SK-N-SH (cell line): Measurements from ENCODE around the gene BCL2L15. TPM values are rescaled to one million over a fixed set of nuclear protein-coding genes. Genes with fewer than 3 reads are reported as not detected.
A peak's percentile ranks its signal among the peaks of the same experiment; 100 is the strongest.

Experiments
- CTCF ChIA-PET: fragments of 300-600, 350-600 bp; formaldehyde crosslinking; extraction: SDS; loops from one replicate; lab custom pipeline; 2021; lab: Yijun Ruan, JAX
- POLR2A ChIA-PET: fragments of 350-600 bp; sonication (Branson Sonifier 250); formaldehyde crosslinking; extraction: SDS; loops from one replicate; lab custom pipeline; 2020; ENCODE audit warnings: antibody characterized with exemption, inconsistent platforms; lab: Yijun Ruan, JAX
- DNase-seq: peaks from one replicate; pipeline ENCODE4 v3.0.0; 2012
- H2AFZ ChIP-seq: fragments of 200-600 bp; sonication (generic); 2 replicates; pipeline ENCODE4 v1.8.1; 2016; ENCODE audit warnings: antibody characterized with exemption, mild to moderate bottlenecking, low read depth
- H3F3A ChIP-seq: fragments of 200-600 bp; sonication (generic); replicated peaks from 2 replicates; pipeline ENCODE3; 2016; ENCODE audit warnings: antibody characterized with exemption, mild to moderate bottlenecking; ENCODE audit not compliant: insufficient read depth
- H3K27ac ChIP-seq, 2 experiments: fragments of 200-500 bp in 1 of 2; fragments of 200-600 bp in 1 of 2; sonication (Bioruptor generic) in 1 of 2; sonication (generic), shearing (Covaris generic) in 1 of 2; 2 replicates each; pipeline versions ENCODE4 v1.5.1 to v1.6.1; 2014 to 2016; ENCODE audit warnings: low read depth in 2 of 2, inconsistent platforms in 1 of 2, low read length in 1 of 2, mild to moderate bottlenecking in 1 of 2, mixed read lengths in 1 of 2
- H3K27me3 ChIP-seq: fragments of 200-600 bp; sonication (generic), shearing (Covaris generic); 2 replicates; pipeline ENCODE4 v1.6.1; 2016; ENCODE audit warnings: mixed run types; ENCODE audit not compliant: insufficient read depth
- H3K36me3 ChIP-seq, 2 experiments: fragments of 200-500 bp in 1 of 2; fragments of 200-600 bp in 1 of 2; sonication (Bioruptor generic) in 1 of 2; sonication (generic) in 1 of 2; replicated peaks in 1 of 2; 2 replicates each; pipeline versions ENCODE3 to v1.5.1; 2014 to 2016; ENCODE audit warnings: low read length in 1 of 2, mild to moderate bottlenecking in 1 of 2; ENCODE audit not compliant: insufficient read depth in 2 of 2, control insufficient read depth in 1 of 2
- H3K4me1 ChIP-seq, 2 experiments: fragments of 200-500 bp in 1 of 2; fragments of 200-600 bp in 1 of 2; sonication (Bioruptor generic) in 1 of 2; sonication (generic), shearing (Covaris generic) in 1 of 2; 2 replicates each; pipeline versions ENCODE4 v1.5.1 to v1.6.1; 2014 to 2016; ENCODE audit warnings: low read depth in 1 of 2, low read length in 1 of 2, mixed run types in 1 of 2; ENCODE audit not compliant: insufficient read depth in 2 of 2, control insufficient read depth in 1 of 2
- H3K4me2 ChIP-seq: fragments of 200-600 bp; sonication (generic), shearing (Covaris generic); 2 replicates; pipeline ENCODE4 v1.6.1; 2017; ENCODE audit warnings: mixed run types
- H3K4me3 ChIP-seq, 2 experiments: fragments of 200-500 bp in 1 of 2; fragments of 200-600 bp in 1 of 2; sonication (Bioruptor generic) in 1 of 2; sonication (generic), shearing (Covaris generic) in 1 of 2; 2 replicates each; pipeline versions ENCODE4 v1.5.1 to v1.8.1; 2014 to 2016; ENCODE audit warnings: low read depth in 2 of 2, inconsistent platforms in 1 of 2, low read length in 1 of 2, mild to moderate bottlenecking in 1 of 2, mixed read lengths in 1 of 2, moderate library complexity in 1 of 2
- H3K79me2 ChIP-seq: fragments of 200-600 bp; sonication (generic); 2 replicates; pipeline ENCODE4 v1.8.1; 2017; ENCODE audit warnings: mild to moderate bottlenecking; ENCODE audit not compliant: insufficient read depth
- H3K9ac ChIP-seq: fragments of 200-600 bp; sonication (generic); 2 replicates; pipeline ENCODE4 v1.6.1; 2017; ENCODE audit warnings: mixed run types
- H3K9me2 ChIP-seq: fragments of 200-600 bp; sonication (generic); 2 replicates; pipeline ENCODE4 v1.6.1; 2017; ENCODE audit warnings: mixed run types
- H3K9me3 ChIP-seq: fragments of 200-600 bp; sonication (generic); 2 replicates; pipeline ENCODE4 v1.6.1; 2017; ENCODE audit warnings: mixed run types, mild to moderate bottlenecking, moderate library complexity
- H4K20me1 ChIP-seq: fragments of 200-600 bp; sonication (generic); 2 replicates; pipeline ENCODE4 v1.6.1; 2017; ENCODE audit warnings: mild to moderate bottlenecking, mixed run types; ENCODE audit not compliant: insufficient read depth
- CHD2 ChIP-seq: fragments of 150-350 bp; IDR thresholded peaks from 2 replicates; pipeline ENCODE4 v1.6.1; 2018; ENCODE audit warnings: low read length; ENCODE audit not compliant: partially characterized antibody
- EZH2phosphoT487 ChIP-seq: fragments of 200-600 bp; sonication (generic); IDR thresholded peaks from 2 replicates; pipeline ENCODE4 v1.6.1; 2017; ENCODE audit warnings: low read depth, mixed run types, mild to moderate bottlenecking, antibody characterized with exemption, moderate library complexity, borderline replicate concordance
- FOXJ3 ChIP-seq: sonication (generic); formaldehyde crosslinking; IDR thresholded peaks from 2 replicates; pipeline ENCODE4 v1.5.1; 2020; ENCODE audit warnings: mild to moderate bottlenecking, missing genetic modification reagents
- FOXM1 ChIP-seq: IDR thresholded peaks from 2 replicates; pipeline ENCODE4 v1.4.0; 2012; ENCODE audit warnings: low read depth, mild to moderate bottlenecking
- NRF1 ChIP-seq: IDR thresholded peaks from 2 replicates; pipeline ENCODE4 v1.6.1; 2012; ENCODE audit warnings: low read depth, mild to moderate bottlenecking, low read length
- RAD21 ChIP-seq: IDR thresholded peaks from 2 replicates; pipeline ENCODE4 v1.6.1; 2012; ENCODE audit warnings: mild to moderate bottlenecking, low read length
- RCOR1 ChIP-seq: fragments of 150-350 bp; IDR thresholded peaks from 2 replicates; pipeline ENCODE4 v1.6.1; 2017; ENCODE audit warnings: antibody characterized with exemption, low read length
- RFX5 ChIP-seq: IDR thresholded peaks from 2 replicates; pipeline ENCODE4 v1.6.1; 2012; ENCODE audit warnings: mild to moderate bottlenecking, improper control_type of control experiment, low read length
- RXRA ChIP-seq: IDR thresholded peaks from 2 replicates; pipeline ENCODE4 v1.4.0; 2012; ENCODE audit warnings: low read depth, mild to moderate bottlenecking, borderline replicate concordance
- SMC3 ChIP-seq: IDR thresholded peaks from 2 replicates; pipeline ENCODE4 v1.6.1; 2012; ENCODE audit warnings: low read depth, low read length, improper control_type of control experiment
- TCF12 ChIP-seq: IDR thresholded peaks from 2 replicates; pipeline ENCODE4 v1.4.0; 2012
- TEAD4 ChIP-seq: IDR thresholded peaks from 2 replicates; pipeline ENCODE4 v1.4.0; 2012; ENCODE audit warnings: mild to moderate bottlenecking, borderline replicate concordance; ENCODE audit not compliant: insufficient read depth
- YY1 ChIP-seq: IDR thresholded peaks from 2 replicates; pipeline ENCODE4 v1.4.0; 2012; ENCODE audit warnings: low read depth, mild to moderate bottlenecking
- WGBS: methylation state at CpG from one replicate; pipeline ENCODE4 v1.1.6; 2017; ENCODE audit warnings: low lambda C conversion rate; 5-methylcytosine and 5-hydroxymethylcytosine counted together
- polyA plus RNA-seq, 3 experiments: library from polyadenylated mRNA; depleted of rRNA; stranded (reverse); fragments of >200 nt; gene quantifications; 2 replicates each; pipeline ENCODE4 v1.2.3, GENCODE V29; 2012
- TF ChIP-seq, protein P1 (sequence below): IDR thresholded peaks from 2 replicates; pipeline ENCODE4 v1.6.1; 2012; ENCODE audit warnings: mild to moderate bottlenecking, low read depth, low read length, moderate library complexity
- TF ChIP-seq, protein P2 (sequence below): fragments of 150-350 bp; IDR thresholded peaks from 2 replicates; pipeline ENCODE4 v1.6.1; 2017; ENCODE audit warnings: antibody characterized with exemption, low read length, low read depth, borderline replicate concordance
- TF ChIP-seq, protein P3 (sequence below): IDR thresholded peaks from 2 replicates; pipeline ENCODE4; 2012
- TF ChIP-seq, protein P4 (sequence below): IDR thresholded peaks from 2 replicates; pipeline ENCODE4 v1.4.0; 2012; ENCODE audit warnings: low read depth, borderline replicate concordance
- TF ChIP-seq, protein P5 (sequence below): fragments of 200-600 bp; sonication (generic); IDR thresholded peaks from 2 replicates; pipeline ENCODE4 v1.6.1; 2017; ENCODE audit warnings: antibody characterized with exemption, mild to moderate bottlenecking, moderate library complexity
- TF ChIP-seq, protein P6 (sequence below): IDR thresholded peaks from 2 replicates; pipeline ENCODE4 v1.4.0; 2012; ENCODE audit warnings: low read depth, borderline replicate concordance
- TF ChIP-seq, protein P7 (sequence below): IDR thresholded peaks from 2 replicates; pipeline ENCODE4 v1.4.0; 2012; ENCODE audit warnings: low read depth

The BCL2L15 gene
- polyA plus RNA-seq, 1 of the 3 experiments (the other 2 are of a cell fraction) = 0.02 TPM

DNA sequence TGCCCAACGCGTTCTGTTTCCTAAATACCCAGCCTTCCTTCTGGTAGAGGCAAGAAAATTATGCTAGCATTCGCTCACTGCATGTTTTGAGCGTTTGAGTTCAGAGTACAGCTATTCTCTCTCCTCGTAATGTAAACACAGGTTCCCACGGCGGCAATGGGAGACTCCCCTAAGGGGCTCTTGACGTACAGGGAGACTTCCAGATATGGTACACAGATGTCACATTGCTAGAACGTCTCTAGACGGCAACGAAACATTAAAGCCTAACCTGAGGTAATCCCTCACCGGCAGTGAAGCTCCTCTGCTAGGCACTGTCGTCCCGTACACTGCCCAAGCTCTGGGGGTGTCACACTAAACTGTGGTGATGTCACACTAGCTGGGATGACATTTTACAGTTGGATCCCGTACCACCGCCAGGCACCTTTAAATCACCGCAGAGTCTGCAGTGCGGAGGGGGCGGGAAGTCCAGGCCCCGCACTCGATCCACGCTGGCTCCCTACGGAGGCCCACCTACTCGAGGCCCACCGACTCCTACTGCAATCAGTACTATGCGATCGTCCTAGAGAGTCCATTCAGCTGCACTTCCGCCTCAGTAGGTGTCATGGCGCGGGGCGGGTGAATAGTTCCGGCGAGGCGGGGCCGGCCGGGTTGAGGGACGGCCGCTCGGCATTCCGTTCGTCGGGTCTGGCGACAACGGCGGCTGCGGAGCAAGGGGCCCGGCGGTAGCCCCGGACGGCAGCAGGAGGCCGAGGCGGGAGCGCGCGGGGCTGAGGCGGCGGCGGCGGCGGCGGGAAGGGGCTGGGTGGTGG is 41.8 kb upstream of the BCL2L15 start, which contains the start of gene HIPK1:
Gene HIPK1 (plus strand): TSS at position 384 of the 809 bp plus-strand sequence.
- peak within 1 kb of the TSS; percentile 98 for H3K9ac ChIP-seq
- peak within 1 kb of the TSS; percentile 98 for H2AFZ ChIP-seq
- H3K9me2 ChIP-seq = no peaks in the 10 kb centered on the region
- peak; percentile 95 for DNase-seq
- peaks cover 48% of the 10 kb centered on the region for H3K79me2 ChIP-seq
- peak within 1 kb of the TSS; percentile 95 for H3K4me2 ChIP-seq
- no peaks in the 10 kb centered on the region for H3F3A ChIP-seq
- no peaks in the 10 kb centered on the region for H3K9me3 ChIP-seq
- CTCF ChIA-PET = interaction anchor here (0.7 to 3.2 kb wide), 9 partner anchors 10 to 354 kb away, joined by 3 to 19 read pairs (median 4); partner anchors contain the start of genes AP4B1, DCLRE1B and RSBN1
- peaks cover 35% of the 10 kb centered on the region for H4K20me1 ChIP-seq
- H3K27ac ChIP-seq = peak within 1 kb of the TSS; percentile 86 to 89
- POLR2A ChIA-PET = interaction anchor here (0.8 to 2.9 kb wide), 3 partner anchors 24 to 170 kb away, joined by 3 to 21 read pairs (median 4); partner anchors contain the start of genes AP4B1, DCLRE1B, PHTF1 and RSBN1
- WGBS = 3% methylated on average over 14 of the region's 61 CpGs
- H3K27me3 ChIP-seq = no peaks in the 10 kb centered on the region
- peaks cover 8 to 22% of the 10 kb centered on the region in 2 experiments for H3K4me1 ChIP-seq
- H3K4me3 ChIP-seq = peak within 1 kb of the TSS; percentile 93 to 99
- H3K36me3 ChIP-seq = no peaks in the 10 kb centered on the region
- TF ChIP-seq RXRA (no peak), YY1 (peak; percentile 98), RAD21 (no peak; the same call in 1 of the 2 replicates), TCF12 (no peak), RFX5 (peak; percentile 61; the same call in 1 of the 2 replicates), RCOR1 (no peak; the same call in 1 of the 2 replicates), CHD2 (peak; percentile 88), TEAD4 (no peak), FOXJ3 (peak; percentile 69), SMC3 (peak; percentile 15; the same call in 1 of the 2 replicates), FOXM1 (no peak), EZH2phosphoT487 (no peak), NRF1 (no peak)
- TF ChIP-seq, protein P1, sequence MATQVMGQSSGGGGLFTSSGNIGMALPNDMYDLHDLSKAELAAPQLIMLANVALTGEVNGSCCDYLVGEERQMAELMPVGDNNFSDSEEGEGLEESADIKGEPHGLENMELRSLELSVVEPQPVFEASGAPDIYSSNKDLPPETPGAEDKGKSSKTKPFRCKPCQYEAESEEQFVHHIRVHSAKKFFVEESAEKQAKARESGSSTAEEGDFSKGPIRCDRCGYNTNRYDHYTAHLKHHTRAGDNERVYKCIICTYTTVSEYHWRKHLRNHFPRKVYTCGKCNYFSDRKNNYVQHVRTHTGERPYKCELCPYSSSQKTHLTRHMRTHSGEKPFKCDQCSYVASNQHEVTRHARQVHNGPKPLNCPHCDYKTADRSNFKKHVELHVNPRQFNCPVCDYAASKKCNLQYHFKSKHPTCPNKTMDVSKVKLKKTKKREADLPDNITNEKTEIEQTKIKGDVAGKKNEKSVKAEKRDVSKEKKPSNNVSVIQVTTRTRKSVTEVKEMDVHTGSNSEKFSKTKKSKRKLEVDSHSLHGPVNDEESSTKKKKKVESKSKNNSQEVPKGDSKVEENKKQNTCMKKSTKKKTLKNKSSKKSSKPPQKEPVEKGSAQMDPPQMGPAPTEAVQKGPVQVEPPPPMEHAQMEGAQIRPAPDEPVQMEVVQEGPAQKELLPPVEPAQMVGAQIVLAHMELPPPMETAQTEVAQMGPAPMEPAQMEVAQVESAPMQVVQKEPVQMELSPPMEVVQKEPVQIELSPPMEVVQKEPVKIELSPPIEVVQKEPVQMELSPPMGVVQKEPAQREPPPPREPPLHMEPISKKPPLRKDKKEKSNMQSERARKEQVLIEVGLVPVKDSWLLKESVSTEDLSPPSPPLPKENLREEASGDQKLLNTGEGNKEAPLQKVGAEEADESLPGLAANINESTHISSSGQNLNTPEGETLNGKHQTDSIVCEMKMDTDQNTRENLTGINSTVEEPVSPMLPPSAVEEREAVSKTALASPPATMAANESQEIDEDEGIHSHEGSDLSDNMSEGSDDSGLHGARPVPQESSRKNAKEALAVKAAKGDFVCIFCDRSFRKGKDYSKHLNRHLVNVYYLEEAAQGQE = no peak
- TF ChIP-seq, protein P2, sequence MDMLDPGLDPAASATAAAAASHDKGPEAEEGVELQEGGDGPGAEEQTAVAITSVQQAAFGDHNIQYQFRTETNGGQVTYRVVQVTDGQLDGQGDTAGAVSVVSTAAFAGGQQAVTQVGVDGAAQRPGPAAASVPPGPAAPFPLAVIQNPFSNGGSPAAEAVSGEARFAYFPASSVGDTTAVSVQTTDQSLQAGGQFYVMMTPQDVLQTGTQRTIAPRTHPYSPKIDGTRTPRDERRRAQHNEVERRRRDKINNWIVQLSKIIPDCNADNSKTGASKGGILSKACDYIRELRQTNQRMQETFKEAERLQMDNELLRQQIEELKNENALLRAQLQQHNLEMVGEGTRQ = no peak
- TF ChIP-seq, protein P3, sequence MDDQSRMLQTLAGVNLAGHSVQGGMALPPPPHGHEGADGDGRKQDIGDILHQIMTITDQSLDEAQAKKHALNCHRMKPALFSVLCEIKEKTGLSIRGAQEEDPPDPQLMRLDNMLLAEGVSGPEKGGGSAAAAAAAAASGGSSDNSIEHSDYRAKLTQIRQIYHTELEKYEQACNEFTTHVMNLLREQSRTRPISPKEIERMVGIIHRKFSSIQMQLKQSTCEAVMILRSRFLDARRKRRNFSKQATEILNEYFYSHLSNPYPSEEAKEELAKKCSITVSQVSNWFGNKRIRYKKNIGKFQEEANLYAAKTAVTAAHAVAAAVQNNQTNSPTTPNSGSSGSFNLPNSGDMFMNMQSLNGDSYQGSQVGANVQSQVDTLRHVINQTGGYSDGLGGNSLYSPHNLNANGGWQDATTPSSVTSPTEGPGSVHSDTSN = peak; percentile 51; the same call in 1 of the 2 replicates
- TF ChIP-seq, protein P4, sequence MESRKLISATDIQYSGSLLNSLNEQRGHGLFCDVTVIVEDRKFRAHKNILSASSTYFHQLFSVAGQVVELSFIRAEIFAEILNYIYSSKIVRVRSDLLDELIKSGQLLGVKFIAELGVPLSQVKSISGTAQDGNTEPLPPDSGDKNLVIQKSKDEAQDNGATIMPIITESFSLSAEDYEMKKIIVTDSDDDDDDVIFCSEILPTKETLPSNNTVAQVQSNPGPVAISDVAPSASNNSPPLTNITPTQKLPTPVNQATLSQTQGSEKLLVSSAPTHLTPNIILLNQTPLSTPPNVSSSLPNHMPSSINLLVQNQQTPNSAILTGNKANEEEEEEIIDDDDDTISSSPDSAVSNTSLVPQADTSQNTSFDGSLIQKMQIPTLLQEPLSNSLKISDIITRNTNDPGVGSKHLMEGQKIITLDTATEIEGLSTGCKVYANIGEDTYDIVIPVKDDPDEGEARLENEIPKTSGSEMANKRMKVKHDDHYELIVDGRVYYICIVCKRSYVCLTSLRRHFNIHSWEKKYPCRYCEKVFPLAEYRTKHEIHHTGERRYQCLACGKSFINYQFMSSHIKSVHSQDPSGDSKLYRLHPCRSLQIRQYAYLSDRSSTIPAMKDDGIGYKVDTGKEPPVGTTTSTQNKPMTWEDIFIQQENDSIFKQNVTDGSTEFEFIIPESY = no peak
- TF ChIP-seq, protein P5, sequence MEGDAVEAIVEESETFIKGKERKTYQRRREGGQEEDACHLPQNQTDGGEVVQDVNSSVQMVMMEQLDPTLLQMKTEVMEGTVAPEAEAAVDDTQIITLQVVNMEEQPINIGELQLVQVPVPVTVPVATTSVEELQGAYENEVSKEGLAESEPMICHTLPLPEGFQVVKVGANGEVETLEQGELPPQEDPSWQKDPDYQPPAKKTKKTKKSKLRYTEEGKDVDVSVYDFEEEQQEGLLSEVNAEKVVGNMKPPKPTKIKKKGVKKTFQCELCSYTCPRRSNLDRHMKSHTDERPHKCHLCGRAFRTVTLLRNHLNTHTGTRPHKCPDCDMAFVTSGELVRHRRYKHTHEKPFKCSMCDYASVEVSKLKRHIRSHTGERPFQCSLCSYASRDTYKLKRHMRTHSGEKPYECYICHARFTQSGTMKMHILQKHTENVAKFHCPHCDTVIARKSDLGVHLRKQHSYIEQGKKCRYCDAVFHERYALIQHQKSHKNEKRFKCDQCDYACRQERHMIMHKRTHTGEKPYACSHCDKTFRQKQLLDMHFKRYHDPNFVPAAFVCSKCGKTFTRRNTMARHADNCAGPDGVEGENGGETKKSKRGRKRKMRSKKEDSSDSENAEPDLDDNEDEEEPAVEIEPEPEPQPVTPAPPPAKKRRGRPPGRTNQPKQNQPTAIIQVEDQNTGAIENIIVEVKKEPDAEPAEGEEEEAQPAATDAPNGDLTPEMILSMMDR = no peak
- TF ChIP-seq, protein P6, sequence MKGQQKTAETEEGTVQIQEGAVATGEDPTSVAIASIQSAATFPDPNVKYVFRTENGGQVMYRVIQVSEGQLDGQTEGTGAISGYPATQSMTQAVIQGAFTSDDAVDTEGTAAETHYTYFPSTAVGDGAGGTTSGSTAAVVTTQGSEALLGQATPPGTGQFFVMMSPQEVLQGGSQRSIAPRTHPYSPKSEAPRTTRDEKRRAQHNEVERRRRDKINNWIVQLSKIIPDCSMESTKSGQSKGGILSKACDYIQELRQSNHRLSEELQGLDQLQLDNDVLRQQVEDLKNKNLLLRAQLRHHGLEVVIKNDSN = no peak
- TF ChIP-seq, protein P7, sequence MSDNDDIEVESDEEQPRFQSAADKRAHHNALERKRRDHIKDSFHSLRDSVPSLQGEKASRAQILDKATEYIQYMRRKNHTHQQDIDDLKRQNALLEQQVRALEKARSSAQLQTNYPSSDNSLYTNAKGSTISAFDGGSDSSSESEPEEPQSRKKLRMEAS = peak; percentile 80
